Trophoblast cell (in vitro differentiated cells and primary cell): Measurements from ENCODE around the gene FAM25G.
"Not testable (repeated sequence)": the region's sequence is repeated elsewhere in the genome, so short reads cannot be mapped to it uniquely, and the experiment has no call there.

Experiments used
- DNase-seq, 2 donors: peaks; one replicate each; pipeline ENCODE4 v3.0.0-alpha.2; 2016
- H2AFZ ChIP-seq: 2 replicates; pipeline ENCODE4 v1.6.1; 2013; ENCODE audit warnings: low read length, moderate library complexity, mild to moderate bottlenecking; ENCODE audit not compliant: insufficient read depth, poor library complexity
- H2AK5ac ChIP-seq: 2 replicates; pipeline ENCODE4 v1.6.1; 2013; ENCODE audit warnings: mild to moderate bottlenecking, low read length
- H2BK120ac ChIP-seq: 2 replicates; pipeline ENCODE4 v1.6.1; 2013; ENCODE audit warnings: low read length, mild to moderate bottlenecking, moderate library complexity; ENCODE audit not compliant: insufficient read depth, poor library complexity
- H2BK12ac ChIP-seq: 2 replicates; pipeline ENCODE4 v1.6.1; 2013; ENCODE audit warnings: mild to moderate bottlenecking, low read length, moderate library complexity
- H2BK5ac ChIP-seq: 2 replicates; pipeline ENCODE4 v1.6.1; 2013; ENCODE audit warnings: low read length, low read depth, moderate library complexity, mild to moderate bottlenecking; ENCODE audit not compliant: poor library complexity
- H3K14ac ChIP-seq: 2 replicates; pipeline ENCODE4 v1.6.1; 2013; ENCODE audit warnings: mild to moderate bottlenecking, low read length
- H3K18ac ChIP-seq: 2 replicates; pipeline ENCODE4 v1.6.1; 2013; ENCODE audit warnings: mild to moderate bottlenecking, low read length
- H3K23ac ChIP-seq: 2 replicates; pipeline ENCODE4 v1.6.1; 2013; ENCODE audit warnings: low read length
- H3K27ac ChIP-seq: 2 replicates; pipeline ENCODE4 v1.5.1; 2013; ENCODE audit warnings: low read depth, mild to moderate bottlenecking, inconsistent platforms, low read length, moderate library complexity
- H3K27me3 ChIP-seq: 2 replicates; pipeline ENCODE4 v1.6.1; 2013; ENCODE audit warnings: inconsistent platforms, mild to moderate bottlenecking, low read length, moderate library complexity; ENCODE audit not compliant: insufficient read depth
- H3K36me3 ChIP-seq, 2 experiments: 1 replicate in 1 of 2; 2 replicates in 1 of 2; pipeline ENCODE4 v1.6.1; 2013; ENCODE audit warnings: low read length in 2 of 2, mild to moderate bottlenecking in 2 of 2, moderate library complexity in 1 of 2; ENCODE audit not compliant: insufficient read depth in 2 of 2, control insufficient read depth in 1 of 2
- H3K4ac ChIP-seq: 2 replicates; pipeline ENCODE4 v1.6.1; 2013; ENCODE audit warnings: low read depth, mild to moderate bottlenecking, low read length, moderate library complexity
- H3K4me1 ChIP-seq, 2 experiments: 1 replicate in 1 of 2; 2 replicates in 1 of 2; pipeline ENCODE4 v1.6.1; 2013; ENCODE audit warnings: low read length in 2 of 2, mild to moderate bottlenecking in 2 of 2, moderate library complexity in 1 of 2; ENCODE audit not compliant: insufficient read depth in 2 of 2, control insufficient read depth in 1 of 2
- H3K4me2 ChIP-seq: 2 replicates; pipeline ENCODE4 v1.6.1; 2013; ENCODE audit warnings: inconsistent platforms, mild to moderate bottlenecking, low read length, moderate library complexity
- H3K4me3 ChIP-seq: 2 replicates; pipeline ENCODE4 v1.5.1; 2013; ENCODE audit warnings: mild to moderate bottlenecking, low read depth, low read length, inconsistent platforms
- H3K79me1 ChIP-seq: one replicate; pipeline ENCODE4 v1.6.1; 2013; ENCODE audit warnings: low read length
- H3K79me2 ChIP-seq: 2 replicates; pipeline ENCODE4 v1.6.1; 2013; ENCODE audit warnings: low read length, mild to moderate bottlenecking; ENCODE audit not compliant: control insufficient read depth, insufficient read depth, poor library complexity
- H3K9ac ChIP-seq: 2 replicates; pipeline ENCODE4 v1.6.1; 2013; ENCODE audit warnings: mild to moderate bottlenecking, low read length
- H3K9me3 ChIP-seq: 2 replicates; pipeline ENCODE4 v1.6.1; 2013; ENCODE audit warnings: low read depth, mild to moderate bottlenecking, control low read depth, inconsistent platforms, low read length; ENCODE audit not compliant: insufficient read depth
- H4K12ac ChIP-seq: 2 replicates; pipeline ENCODE4 v1.6.1; 2013; ENCODE audit warnings: low read depth, mild to moderate bottlenecking, low read length, moderate library complexity
- H4K8ac ChIP-seq: 2 replicates; pipeline ENCODE4 v1.6.1; 2013; ENCODE audit warnings: low read depth, mild to moderate bottlenecking, low read length, moderate library complexity
- H4K91ac ChIP-seq: one replicate; pipeline ENCODE4 v1.6.1; 2013; ENCODE audit warnings: low read depth, mild to moderate bottlenecking, low read length, moderate library complexity
- WGBS: extraction: QIAGEN DNeasy Blood & Tissue Kit; methylation state at CpG from one replicate; pipeline ENCODE4 v1.1.7; 2013; ENCODE audit warnings: missing lambda C conversion rate; ENCODE audit not compliant: insufficient read length, insufficient coverage; ENCODE audit errors: extremely low coverage; 5-methylcytosine and 5-hydroxymethylcytosine counted together

FAM25G gene

DNA sequence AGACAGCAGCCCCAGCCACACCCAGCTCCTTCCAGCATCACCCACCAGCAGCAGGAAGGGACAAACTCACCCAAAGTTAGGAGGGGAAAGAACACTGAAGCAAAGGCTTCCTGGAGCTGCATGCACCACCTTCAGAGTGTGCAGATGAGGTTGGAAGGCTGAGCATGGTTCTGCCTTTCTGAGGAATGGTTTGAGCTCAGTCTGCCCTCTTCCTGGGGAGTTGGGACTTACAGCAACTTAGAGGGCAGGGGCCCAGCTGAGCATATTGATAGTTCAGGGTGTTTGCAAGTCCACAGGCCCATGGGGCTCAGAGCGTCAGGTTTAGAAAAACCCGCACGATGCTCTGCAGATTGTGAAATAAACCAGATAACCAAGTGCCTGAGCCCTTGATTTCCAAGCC is 11.4 kb downstream of the FAM25G start:
- not testable (repeated sequence) for H3K36me3 ChIP-seq, H3K14ac ChIP-seq, H3K4ac ChIP-seq, H3K9ac ChIP-seq, H3K27ac ChIP-seq, H3K27me3 ChIP-seq, H3K4me2 ChIP-seq, H3K4me1 ChIP-seq, H2AFZ ChIP-seq, H4K91ac ChIP-seq, H3K9me3 ChIP-seq, H2BK5ac ChIP-seq, DNase-seq, H2AK5ac ChIP-seq, H3K79me2 ChIP-seq, H3K23ac ChIP-seq, H4K8ac ChIP-seq, H3K4me3 ChIP-seq, H3K79me1 ChIP-seq, H4K12ac ChIP-seq, H2BK12ac ChIP-seq, H2BK120ac ChIP-seq, H3K18ac ChIP-seq
- WGBS: no CpG with 5 or more reads among the region's 3 CpGs

DNA sequence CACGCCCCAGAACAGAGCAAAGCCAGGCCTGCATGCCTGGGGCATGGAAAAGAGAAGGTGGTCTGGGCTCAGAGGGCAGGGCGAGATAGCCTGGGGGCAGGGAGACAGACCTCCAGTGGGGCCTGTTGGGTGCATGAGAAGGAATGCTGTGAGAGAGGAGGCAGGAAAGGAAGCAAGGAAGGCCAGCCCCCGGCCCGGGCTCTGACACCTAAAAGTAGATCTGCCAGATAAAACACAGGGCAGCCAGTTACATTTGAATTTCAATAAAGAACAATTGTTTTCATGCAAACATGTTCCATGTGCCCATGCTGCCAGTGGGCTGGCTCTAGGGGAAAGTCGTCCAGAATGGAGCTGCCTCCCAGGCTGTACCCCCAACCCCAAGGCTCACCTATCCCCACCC is 13.4 kb downstream of the FAM25G start:
- not testable (repeated sequence) for H3K18ac ChIP-seq, H3K9ac ChIP-seq, H3K27me3 ChIP-seq, H2BK5ac ChIP-seq, H3K27ac ChIP-seq, H3K4me3 ChIP-seq, H3K4me1 ChIP-seq, H2BK120ac ChIP-seq, H4K91ac ChIP-seq, H3K4me2 ChIP-seq, H3K9me3 ChIP-seq, H3K36me3 ChIP-seq, DNase-seq, H2AFZ ChIP-seq, H3K79me1 ChIP-seq, H3K23ac ChIP-seq, H4K12ac ChIP-seq, H2AK5ac ChIP-seq, H2BK12ac ChIP-seq, H3K79me2 ChIP-seq, H3K4ac ChIP-seq, H3K14ac ChIP-seq, H4K8ac ChIP-seq
- no CpG with 5 or more reads among the region's 5 CpGs for WGBS

DNA sequence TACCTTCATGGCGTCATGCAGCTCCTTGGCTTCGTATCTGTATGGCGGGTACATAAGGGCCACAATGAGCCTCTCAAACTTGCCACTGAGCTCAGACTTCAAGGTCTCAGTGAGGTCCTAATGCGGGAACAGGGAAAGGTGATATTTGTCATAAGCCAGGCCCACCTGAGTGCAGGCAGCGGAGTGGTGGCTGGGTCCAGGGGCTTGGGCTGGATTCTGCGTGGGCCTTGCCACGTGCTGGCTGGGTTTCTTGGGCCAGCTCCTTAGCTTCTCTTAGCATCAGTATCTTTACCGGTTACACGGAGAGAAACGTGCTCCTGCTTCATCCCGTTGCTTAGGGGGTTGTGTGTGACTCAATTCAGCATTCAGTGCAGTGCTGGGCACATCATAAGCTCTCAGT is 14.4 kb downstream of the FAM25G start:
- not testable (repeated sequence) for H3K36me3 ChIP-seq, H3K14ac ChIP-seq, H4K12ac ChIP-seq, H3K18ac ChIP-seq, H3K79me2 ChIP-seq, H3K23ac ChIP-seq, H3K4me3 ChIP-seq, H3K27me3 ChIP-seq, H3K79me1 ChIP-seq, H2AK5ac ChIP-seq, H2BK12ac ChIP-seq, H3K4me1 ChIP-seq, H2BK120ac ChIP-seq, H3K4me2 ChIP-seq, DNase-seq, H3K4ac ChIP-seq, H2BK5ac ChIP-seq, H3K9me3 ChIP-seq, H3K27ac ChIP-seq, H2AFZ ChIP-seq, H3K9ac ChIP-seq
- Histone ChIP-seq H4K8ac (peak overlapping the region; percentile 28), H4K91ac (peak overlapping the region; percentile 6)
- WGBS: no CpG with 5 or more reads among the region's 11 CpGs

DNA sequence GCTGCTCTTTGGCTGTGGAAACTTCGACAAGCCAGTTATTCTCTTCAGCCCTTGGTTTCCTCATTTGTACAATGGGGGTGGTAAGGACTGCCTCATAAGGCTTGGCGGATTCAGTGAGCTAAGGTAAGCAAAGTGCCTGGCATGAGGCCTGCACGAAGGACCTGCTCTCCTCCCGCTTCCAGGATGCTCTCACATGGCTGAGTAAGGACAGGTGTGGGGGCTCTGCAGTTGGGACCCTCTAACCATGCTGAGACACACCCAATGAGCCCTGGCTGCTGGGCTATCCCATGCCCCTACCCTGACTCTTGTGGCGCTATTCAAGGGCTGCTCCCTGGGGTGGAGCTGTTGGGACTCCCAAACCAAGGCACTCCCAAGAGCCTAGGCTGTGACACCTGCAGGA is 16.4 kb downstream of the FAM25G start:
- H3K9me3 ChIP-seq, H3K79me1 ChIP-seq, H3K79me2 ChIP-seq, H4K12ac ChIP-seq, H4K91ac ChIP-seq, H2BK12ac ChIP-seq, H3K14ac ChIP-seq, H3K9ac ChIP-seq, H3K4me2 ChIP-seq, H3K27ac ChIP-seq, H2AFZ ChIP-seq, H3K23ac ChIP-seq, H2AK5ac ChIP-seq, H2BK5ac ChIP-seq, H3K27me3 ChIP-seq, H4K8ac ChIP-seq, H3K4me1 ChIP-seq, H3K4ac ChIP-seq, DNase-seq, H3K36me3 ChIP-seq, H3K4me3 ChIP-seq, H2BK120ac ChIP-seq, H3K18ac ChIP-seq: not testable (repeated sequence)
- no CpG with 5 or more reads among the region's 5 CpGs for WGBS
